Measurements from ENCODE around the gene ICE2.

Gene ICE2

DNA sequence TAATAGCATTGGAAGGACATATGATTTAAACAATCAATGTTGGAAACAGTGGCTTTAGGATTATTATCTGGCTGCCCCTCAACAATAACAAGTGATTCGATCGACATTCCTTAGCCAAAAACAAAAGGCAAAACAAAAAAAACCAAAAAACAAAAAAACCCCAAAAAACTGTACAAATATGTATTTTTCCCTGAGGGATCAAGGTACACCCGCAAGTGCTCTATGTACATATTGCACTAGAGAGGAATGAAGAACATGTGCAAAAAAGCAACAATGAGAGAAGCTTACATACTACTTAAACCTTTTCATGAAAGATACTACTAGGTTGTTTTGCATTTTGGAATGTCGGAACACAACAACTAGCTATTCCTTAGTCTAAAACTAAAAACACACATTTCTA lies 14.2 kb upstream of the ICE2 start:
- DNase-seq (ENCODE audit: low spot score), result no peak

DNA sequence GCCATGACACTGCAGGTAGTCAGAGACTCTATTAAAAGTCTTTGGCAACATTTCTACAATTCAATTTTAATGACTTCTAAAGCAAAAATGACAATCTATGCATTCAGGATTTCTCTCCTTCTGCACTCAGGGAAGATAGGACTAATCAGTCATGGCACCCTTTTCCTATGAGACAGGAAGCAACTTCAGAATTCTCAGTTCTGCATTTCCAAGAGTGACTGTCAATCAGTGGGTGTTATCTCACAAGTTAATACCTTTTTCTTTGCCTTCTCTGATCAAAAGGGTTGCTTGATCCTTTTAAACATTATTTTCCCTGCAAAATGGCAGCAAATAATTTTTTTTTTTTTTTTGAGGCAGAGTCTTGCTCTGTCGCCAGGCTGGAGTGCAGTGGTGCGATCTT lies 7.8 kb upstream of the ICE2 start:
- no peak for DNase-seq (ENCODE audit: low spot score)

DNA sequence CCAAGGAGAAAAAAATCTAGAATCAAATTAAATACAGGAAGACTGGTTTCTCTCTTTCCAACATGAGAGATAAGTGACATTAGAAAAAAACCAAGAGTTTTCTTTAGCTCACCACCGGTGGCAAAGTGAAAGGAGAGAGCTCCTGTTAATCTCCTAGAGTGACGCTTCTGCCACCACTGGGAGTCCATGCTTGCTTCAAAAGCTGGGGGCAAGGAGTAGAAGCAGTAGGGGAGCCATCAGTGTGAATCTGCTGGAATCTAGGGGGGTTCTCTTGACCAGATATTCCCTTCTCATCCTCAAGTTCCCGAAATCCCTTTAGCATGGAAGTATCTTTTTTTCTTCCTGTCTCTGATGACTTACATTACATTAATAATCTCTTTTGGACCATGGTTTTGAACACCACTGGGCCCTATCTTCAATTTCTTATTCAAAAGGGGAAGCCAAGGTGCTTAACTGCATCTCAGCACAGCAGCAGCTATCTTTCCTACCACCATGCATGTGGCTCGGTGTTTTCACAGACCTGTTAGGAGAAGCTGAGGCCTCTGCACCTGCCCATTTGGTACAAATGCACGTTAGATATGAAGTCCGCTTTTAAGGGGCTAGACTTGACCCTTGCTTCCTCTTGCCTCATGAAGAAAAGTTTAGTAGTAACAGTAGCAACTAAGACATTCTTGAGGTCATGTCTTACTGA lies 6.6 kb upstream of the ICE2 start:
- DNase-seq (ENCODE audit: low spot score), result no peak

DNA sequence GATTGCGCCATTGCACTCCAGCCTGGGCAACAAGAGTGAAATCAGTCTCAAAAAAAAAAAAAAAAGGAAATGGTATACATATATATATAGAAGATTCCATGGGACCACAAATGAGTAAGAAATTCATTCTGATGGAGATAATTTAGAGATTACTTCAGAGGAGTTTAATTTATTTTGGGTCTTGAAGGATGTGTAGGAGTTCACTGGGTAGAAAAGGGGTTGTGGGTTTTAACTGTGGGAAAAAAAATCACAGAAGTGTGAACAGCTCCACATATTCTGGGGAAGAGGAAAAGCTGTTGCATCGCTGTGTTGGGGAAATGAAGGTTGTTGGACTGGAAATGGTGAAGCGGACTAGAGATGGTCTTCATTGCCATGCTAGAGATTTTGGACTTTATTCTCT lies 4.1 kb upstream of the ICE2 start:
- no peak for DNase-seq (ENCODE audit: low spot score)

DNA sequence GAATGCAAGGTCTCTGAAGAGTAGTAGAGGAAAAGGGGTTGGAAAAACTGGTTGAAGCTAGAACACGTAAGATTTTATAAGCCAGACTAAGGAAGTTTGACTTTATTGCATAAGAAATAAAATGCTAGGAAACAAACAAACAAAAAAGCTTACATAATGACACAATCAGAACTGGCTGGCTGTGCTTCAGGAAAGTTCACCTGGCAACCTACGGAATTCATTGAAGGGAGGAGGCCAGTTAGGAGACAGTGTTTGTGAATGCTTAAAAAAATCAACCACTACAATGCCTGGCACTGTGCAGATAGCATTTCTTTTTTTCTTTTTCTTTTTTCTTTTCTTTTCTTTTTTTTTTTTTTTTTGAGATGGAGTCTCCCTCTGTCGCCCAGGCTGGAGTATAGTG lies 1.9 kb upstream of the ICE2 start:
- DNase-seq (ENCODE audit: low spot score), result no peak

DNA sequence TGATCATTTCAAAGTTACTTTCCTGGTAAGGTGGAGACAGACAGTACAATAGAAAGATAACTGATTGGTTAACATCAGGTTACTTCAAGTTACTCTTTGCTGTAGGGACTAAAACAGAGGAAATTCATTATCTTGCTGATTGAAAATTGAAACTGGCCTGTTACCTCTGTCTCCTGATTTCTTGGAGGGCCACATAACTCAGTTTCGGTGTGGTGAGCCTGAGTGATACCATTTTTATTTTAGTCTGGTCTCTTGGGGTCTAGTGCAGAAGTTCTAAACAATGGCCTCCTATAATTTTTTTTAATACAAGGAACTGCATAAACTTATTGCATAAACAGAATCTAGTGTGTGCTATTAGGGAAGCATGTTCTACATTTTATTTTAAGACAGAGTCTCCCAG lies 1.2 kb upstream of the ICE2 start:
- DNase-seq (ENCODE audit: low spot score), result no peak

DNA sequence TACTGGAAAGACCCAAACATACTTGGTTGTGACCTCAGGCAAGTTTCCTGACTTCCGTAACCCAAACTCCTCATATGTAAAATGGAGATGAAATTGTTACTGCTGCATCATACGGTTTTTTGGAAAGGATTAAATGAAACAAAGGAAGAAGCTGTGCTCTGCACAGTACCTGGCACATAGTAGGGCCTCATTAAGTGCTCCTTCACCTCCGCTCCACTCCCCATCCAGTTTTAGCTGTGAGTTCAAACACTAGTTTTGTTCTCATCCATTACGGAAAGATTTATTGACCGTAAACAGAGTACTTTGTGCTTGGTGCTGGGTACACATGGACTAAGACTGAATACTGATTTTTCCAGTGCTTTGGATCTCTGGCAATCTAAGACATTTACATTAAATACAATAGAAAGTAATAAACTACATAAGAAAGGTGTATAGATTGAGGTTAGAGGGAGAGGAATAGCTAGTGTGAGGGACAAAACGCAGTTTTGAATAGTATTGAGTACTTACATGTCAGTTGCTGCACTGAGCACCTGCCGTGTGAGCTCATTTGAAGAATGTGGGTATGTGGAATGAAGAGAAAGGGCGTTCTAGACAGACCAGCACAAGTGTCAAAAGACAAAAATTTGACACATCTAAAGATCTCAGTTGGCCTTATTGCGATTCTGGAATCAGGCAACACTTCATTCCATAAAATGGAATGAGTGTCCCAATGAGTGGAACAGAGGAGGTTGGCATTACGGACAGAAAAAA lies 594 bp upstream of the ICE2 start:
- DNase-seq (ENCODE audit: low spot score), result no peak

DNA sequence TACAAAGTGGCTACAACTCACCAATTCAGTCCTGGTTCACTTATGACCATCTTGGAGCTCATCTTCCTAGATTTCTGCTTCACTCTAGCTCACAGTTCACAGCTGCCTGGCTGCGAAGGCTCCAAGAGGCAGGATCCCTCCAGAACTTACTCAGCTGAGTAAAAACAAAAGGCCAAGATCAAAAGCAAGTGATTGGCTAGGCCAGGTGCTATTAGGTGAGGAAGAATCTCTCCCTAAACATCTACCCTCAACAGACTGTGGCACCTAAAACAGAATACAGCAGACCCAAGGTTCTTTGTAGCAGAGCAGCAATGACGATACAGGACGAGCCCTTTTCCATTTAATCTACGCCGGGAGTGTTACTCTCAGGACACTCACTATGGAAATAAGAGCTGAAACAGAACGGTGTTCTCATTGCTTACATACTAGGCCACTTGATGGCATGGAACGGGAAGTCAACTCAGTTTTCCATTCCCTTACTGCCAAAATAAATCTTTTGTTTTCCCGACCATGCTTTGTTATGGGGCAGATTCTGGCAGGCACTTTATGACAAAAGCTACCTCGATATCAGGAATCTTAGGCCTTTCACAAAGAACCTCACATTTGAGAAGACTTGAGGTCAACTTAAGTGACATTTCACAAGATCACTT lies 901 bp downstream of the ICE2 start:
- DNase-seq (ENCODE audit: low spot score), result peak; percentile 11

DNA sequence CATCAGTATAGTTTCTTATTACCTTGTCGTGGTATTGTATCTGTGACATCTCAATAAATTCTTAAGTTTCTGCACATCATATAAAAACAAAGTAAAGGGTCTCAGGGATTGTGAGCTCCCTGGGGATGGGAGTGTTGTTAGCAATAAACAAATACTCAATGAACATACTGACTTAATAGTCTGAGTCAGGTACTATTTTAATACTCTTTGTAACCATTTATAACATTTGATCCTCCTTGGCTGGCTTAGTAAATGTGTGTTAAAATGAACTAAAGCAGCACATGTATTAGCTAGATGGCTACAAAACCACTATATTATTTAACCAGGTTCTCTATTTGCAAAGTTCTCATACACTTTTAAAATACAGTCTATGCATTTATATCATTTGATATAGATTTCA lies 1.8 kb downstream of the ICE2 start:
- DNase-seq (ENCODE audit: low spot score), result no peak

DNA sequence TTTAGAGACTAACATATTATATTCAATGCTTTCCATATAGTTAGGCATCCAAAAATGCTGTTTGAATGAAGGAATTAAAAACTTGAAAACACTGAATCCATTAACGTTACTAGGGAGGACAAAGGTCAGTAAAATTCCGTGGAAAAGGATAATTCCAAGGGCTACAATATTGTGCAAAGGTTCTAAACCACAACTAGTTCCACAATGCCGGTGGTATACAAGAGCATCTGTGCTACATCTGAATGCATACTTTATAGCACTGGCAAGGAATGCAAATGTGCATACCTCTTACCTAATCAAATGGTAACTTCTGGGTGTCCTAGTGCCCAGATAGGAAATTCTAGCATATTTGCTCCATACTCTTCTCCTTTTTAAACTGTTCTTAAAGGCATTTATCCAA lies 2.2 kb downstream of the ICE2 start:
- DNase-seq (ENCODE audit: low spot score), result peak; percentile 51

DNA sequence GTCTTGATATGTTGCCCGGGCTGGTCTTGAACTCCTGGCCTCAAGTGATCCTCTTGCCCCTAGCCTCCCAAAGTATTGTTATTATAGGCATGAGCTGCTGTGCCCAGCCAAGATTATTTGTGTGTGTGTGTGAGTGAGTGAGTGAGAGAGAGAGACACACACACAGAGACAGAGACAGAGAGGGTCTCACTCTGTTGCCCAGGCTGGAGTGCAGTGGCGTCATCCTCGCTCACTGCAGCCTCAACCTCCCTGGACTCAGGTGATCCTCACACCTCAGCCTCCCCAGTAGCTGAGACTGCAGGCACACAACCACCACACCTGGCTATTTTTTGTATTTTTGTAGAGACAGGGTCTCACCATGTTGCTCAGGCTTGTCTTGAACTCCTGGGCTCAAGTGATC lies 5.8 kb downstream of the ICE2 start:
- no peak for DNase-seq (ENCODE audit: low spot score)

DNA sequence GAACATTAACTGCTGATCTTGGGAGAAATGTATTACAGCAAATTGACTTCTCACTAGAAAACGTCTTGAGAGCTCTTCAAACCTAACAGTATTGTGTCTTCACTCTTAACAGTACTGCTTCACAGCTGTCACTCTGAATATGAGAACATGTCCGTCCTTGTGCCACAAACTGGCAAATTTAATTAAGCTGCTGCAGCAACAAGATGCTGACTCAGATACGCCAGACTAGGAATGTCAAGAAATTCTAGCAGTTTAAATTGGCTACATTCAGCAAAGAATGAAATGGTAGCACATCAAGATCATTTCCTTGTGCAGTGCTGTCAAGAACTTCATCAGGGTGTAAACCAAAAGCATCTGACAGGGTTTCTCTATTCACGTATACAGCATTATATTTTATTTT lies 7.6 kb downstream of the ICE2 start:
- no peak for DNase-seq (ENCODE audit: low spot score)

DNA sequence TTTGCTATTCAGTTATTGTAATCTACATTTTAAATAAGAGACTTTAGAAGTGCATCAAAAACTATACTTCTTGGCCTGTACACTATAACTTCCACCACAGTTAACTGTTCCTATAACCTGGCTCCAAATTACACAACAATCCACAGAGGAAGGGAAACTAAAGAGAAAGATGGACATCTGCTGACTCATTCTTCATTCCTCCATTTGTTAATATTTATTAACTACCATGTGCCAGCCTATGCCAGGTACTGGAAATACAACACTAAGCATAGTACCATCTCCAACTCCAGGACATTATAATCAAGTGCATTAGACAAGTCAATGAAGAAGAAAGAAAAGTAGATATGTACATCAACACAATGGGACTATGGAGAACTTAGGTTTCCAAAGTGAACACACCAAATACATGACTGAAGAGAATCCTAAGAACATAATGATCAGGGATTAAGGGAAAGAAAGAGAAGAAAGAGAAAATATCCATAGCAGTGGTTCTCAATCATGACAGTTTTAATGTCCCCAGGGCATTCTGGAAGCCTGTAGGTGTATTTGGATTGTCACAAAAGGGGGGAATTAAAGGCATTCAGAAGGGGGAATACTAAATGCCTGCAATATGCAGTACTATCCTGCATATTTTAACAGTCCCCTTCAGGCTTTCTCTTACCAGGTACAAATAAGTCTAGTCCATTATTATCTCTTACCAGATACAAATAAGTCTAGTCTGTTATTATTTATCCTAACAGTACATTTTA lies 8.9 kb downstream of the ICE2 start:
- no peak for DNase-seq (ENCODE audit: low spot score)

DNA sequence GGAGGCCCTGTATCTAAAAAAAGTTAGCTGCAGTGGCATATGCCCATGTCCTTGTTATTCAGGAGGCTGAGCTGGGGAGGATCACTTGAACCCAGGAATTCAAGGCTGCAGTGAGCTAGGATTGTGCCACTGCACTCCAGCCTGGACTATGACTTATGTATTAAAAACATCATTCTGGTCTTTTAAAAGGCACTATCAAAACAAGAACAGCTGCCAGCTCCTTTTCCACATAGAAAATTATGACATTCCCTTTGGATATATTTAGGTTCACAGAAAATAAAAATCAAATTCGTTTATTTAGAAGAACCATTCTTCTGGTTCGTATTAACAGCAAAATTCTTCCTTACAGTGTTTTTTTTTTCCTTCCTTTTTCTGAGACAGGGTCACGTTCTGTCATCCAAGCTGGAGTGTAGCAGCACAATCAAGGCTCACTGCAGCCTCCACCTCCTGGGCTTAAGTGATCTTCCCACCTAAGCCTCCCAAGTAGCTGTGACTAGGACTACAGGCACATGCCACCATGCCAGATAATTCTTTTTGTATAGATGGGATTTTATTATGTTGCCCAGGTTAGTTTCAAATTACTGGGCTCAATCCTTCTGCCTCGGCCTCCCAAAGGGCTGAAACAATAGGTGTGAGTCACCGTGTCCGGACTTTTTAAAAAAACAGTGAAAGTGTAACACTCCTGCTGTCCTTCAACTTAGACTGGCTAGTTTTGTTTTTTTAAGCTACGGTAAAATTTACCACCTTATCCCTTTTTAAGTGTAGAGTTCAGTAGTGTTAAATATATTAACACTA lies 13.9 kb downstream of the ICE2 start:
- DNase-seq (ENCODE audit: low spot score), result no peak

DNA sequence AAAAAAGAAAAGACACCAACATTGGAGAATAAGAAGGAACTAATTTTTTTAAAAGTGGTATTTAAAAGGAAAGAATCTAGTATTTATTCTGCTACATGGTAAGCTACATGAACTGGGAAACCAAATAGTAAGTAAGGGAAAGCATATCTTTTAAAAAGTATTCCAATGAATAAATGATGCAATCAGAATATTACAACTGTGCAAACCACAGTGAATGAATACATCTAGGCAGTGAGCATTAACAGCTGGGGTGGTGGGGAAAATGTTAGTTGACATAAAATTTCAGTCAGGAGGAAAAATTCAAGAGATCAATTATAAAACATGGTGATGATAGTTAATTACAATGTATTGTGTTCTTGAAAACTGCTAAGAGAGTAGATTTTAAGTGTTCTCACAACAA lies 16.9 kb downstream of the ICE2 start:
- DNase-seq (ENCODE audit: low spot score), result peak; percentile 29

DNA sequence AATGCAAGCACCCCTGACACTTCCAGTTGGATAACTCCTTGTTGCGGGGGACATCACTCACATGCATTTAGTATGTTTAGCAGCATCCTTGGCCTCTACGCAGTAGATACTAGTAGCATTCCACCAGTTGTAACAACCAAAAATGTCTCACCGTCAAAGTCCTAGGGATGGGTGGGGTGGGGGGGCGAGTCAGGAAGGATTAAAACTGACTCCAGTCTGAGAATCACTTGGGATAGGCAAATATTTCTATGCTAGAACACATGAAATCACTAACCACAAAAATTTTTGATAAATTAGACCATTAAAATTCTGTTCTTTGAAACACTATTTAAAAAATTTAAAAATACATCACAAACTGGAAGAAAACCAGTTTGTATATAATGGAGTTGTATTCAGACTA lies 18.0 kb downstream of the ICE2 start:
- peak; percentile 63 for DNase-seq (ENCODE audit: low spot score)

DNA sequence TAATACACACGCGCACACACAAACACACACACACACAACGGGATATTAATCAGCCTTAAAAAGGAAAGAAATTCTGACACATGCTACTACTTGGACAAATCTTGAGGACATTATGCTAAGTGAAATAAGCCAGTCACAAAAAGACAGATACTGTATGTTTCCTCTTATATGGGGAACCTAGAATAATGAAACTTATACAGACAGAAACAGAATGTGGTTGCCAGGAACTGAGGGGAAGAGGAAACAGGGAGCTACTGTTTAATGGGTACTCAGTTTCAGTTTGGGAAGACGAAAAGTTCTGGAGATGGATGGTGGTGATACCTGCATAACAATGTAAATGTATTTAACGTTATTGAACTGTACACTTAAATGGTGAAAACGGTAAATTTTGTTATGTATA lies 20.2 kb downstream of the ICE2 start:
- DNase-seq (ENCODE audit: low spot score), result no peak

DNA sequence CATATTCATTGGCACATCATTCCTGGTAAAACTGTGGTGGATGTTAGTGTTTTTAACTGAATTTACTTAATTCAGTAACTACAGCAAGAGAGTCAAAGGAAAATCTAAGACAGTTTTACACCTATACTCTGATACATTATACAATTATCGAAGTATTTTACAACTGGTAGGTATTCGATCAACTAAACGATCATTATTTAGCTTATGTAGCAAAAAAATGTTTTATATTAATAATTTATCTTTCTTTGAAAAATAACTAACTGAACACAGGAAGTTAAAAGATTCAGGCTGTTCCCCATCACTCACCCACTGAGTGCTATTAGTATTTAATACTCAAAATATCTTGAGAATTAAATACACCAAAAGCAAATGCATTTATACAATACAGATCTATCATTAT lies 21.0 kb downstream of the ICE2 start:
- DNase-seq (ENCODE audit: low spot score), result no peak

DNA sequence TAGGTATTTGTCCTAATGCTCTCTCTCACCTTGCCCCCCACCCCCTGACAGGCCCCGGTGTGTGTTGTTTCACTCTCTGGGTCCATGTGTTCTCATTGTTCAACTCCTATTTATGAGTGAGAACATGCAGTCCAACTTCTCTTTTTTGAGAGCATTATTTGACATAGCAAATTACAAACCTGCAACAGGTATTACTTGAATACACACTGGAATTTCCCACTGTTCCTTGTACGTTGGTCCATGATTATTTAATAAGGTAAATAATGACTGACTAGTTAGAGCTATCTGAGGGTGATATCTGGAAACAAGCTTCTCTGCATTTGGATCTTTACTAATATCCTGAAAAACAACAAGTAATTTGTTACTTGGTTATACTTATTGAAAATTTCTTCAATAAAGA lies 24.1 kb downstream of the ICE2 start:
- no peak for DNase-seq (ENCODE audit: low spot score)

DNA sequence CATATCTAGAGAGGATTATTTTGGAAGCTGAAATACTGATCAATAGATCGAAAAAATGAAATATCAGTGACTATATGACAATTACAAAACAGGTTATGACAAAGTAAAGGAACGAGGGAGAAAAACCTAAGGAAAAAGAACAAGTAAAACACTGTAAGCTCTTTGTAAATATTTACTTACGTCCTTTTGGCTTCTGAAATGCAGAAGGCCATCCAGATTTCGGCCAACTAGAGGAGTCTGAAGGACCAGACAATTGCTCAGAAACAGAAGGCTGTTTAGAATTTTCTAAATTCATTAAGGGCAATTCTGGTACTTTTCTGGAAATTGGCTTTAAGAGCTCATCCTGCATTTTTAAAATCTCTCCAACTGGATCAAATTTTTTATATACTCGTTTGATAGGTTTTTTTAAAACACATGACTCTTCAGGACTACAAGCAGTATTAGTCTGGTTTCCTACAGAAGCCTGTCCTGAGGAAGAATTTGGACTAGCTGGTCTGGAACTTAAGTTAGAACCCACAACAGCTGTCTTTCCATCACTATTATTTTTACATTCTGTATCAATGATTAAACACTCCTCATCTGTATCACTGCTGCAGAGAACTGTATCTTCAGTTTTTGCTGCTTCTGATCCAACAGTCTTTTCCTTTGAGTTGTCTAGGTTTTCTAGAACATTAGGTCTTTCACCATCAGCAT lies 30.1 kb downstream of the ICE2 start:
- no peak for DNase-seq (ENCODE audit: low spot score)

DNA sequence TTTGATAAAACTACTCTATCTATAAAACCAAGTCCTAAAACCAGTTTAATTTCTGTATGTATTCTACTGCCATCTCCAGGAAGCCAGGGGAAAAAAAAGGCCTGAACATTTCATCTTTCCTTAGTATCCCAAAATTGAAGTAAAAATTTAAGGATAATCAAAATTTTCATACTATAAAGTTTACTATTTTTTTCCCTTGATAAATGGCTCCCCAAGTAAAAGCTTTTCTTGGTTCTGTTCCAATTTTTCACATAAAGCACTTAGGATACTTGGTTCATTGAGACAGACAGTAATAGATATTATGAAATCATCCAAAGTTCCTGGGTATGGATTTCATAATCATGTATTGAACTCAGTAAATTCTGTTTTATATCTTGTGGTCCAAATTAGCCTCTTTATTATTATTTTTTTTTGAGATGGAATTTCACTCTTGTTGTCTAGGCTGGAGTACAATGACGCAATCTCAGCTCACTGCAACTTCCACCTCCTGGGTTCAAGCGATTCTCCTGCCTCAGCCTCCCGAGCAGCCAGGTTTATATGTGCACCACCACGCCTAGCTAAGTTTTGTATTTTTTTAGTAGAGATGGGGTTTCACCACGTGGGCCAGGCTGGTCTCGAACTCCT lies 34.5 kb downstream of the ICE2 start:
- DNase-seq (ENCODE audit: low spot score), result peak; percentile 51
